HG02610 (cell line): ENCODE data around the gene FAM72D.
"Not testable (repeated sequence)": the region's sequence is repeated elsewhere in the genome, so short reads cannot be mapped to it uniquely, and the experiment has no call there.

Experiments used
- ATAC-seq: cut with Tn5 transposase; IDR thresholded peaks from one replicate; pipeline ENCODE4 v1.9.1; 2021; ENCODE audit warnings: mild to moderate bottlenecking, moderate library complexity; ENCODE audit not compliant: unreplicated experiment

The FAM72D gene

DNA sequence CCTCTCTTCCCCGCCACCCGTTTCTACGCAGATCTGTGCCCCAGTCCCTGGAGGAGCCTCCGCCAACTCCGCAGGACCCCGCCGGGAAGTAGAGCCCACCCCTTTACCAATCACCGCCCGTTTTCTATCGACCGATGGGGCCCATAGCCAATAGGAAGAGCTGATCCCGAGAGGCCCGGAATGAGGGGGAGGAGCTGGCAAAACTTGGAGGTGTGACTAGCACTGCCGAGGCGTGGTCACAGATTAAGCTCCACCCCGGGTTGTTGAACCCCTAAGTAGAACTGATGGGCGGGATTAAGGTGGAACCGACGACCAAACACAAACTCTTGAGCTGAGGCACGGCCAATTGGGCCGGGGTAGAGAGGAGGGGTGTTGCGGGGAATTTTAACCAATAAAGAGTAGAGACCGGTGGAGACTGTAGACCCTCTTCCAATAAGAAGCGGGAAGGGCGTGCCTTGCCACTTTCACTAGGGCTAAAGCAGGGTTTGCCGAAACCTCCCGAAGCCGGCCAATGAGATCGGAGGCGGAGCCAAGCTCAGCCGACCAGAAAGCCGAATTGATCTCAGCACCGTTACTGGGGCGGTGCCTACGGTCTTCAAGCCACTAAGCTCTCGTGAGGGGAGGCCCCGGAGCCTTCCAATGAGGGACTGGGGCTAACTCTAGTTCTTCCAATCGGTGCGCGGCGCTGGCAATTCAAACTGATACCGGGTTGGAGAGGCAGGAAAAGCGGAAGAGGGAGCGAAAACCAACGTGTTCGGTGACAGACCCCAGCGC, at the start of gene FAM72D, which contains the start of gene SRGAP2B:
FAM72D (plus strand) TSS at position 691 of the 774 bp plus-strand sequence. CDS start 874 bp downstream, outside the sequence.
SRGAP2B (minus strand) TSS at position 45 of the 774 bp plus-strand sequence. CDS start 2,427 bp downstream, outside the sequence.
- ATAC-seq = peak; percentile 88

- peak; percentile 44 for ATAC-seq
Measured at GRCh38 chr1:145047553-145047952, 48.2 kb upstream of the FAM72D start.

- peak; percentile 52 for ATAC-seq
Measured at GRCh38 chr1:145048181-145048856, 47.5 kb upstream of the FAM72D start.

GRCh38 chr1:145052019-145052776, 43.6 kb upstream of the FAM72D start:
- not testable (repeated sequence) for ATAC-seq

GRCh38 chr1:145053428-145053827, 42.3 kb upstream of the FAM72D start:
- ATAC-seq = not testable (repeated sequence)

- ATAC-seq = peak; percentile 99
Measured at GRCh38 chr1:145055217-145055760, 40.5 kb upstream of the FAM72D start.

- peak; percentile 48 for ATAC-seq
Measured at GRCh38 chr1:145058184-145058583, 37.6 kb upstream of the FAM72D start.

GRCh38 chr1:145063285-145063684, 32.5 kb upstream of the FAM72D start:
- not testable (repeated sequence) for ATAC-seq

GRCh38 chr1:145063941-145064648, 31.7 kb upstream of the FAM72D start:
- not testable (repeated sequence) for ATAC-seq

- ATAC-seq = not testable (repeated sequence)
Measured at GRCh38 chr1:145065194-145065826, 30.5 kb upstream of the FAM72D start.

DNA sequence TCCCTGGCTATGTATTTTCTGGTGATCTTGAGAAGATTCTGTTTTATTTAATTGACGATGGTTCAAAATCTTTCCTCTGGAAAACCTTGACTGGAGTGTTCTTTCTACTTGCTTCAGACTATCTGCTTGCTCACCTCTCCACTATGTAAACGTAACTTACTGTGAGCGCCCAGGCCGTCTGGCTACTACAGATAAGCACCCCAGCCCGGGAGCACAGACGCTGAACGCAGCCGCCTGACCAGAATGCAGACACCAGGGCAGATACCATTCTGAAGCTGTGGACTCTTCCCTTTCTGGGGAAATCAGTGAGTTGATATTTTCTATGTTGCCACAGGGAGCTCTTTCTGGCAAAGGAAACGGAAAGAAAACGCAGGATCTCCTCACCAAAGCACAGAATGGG, 29.3 kb upstream of the FAM72D start:
- ATAC-seq = not testable (repeated sequence)

DNA sequence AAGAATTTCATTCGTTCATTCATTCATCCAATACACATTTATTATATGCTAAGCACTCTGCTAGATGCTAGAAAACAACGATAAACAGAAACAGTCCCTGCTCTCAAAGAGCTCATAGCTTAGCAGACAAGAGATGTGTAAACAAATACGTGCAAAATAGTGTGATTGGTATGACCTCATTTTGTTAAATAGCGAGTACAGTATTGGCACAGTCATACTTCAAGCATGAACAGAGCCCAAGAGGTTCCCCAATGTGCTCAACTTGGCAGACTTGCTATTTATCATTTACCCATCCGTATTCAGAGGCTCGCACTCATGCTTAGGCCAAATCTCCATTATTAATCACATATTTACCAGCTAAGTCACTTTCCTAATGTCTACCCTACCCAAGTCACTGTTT, 24.2 kb upstream of the FAM72D start:
- ATAC-seq = not testable (repeated sequence)

GRCh38 chr1:145074021-145074559, 21.7 kb upstream of the FAM72D start:
- ATAC-seq = not testable (repeated sequence)

DNA sequence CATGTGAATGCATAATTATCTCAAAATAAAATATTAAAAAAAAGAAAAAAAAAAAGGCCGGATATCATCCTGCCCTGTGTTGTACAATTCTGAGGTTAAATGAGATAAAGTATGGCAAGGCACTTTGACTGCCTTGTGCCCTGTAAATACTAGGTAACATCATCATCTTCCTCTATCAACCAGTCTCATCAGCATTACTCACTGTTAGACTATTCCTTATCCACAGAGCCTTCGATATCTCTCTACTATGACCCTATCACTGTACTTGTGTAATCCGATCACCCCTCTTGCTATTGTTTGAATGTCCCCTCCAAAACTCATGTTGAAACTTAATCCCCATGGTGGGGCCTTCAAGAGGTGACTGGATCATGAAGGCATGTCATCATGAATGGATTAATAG, 18.9 kb upstream of the FAM72D start:
- not testable (repeated sequence) for ATAC-seq

GRCh38 chr1:145077872-145078786, 17.6 kb upstream of the FAM72D start:
- not testable (repeated sequence) for ATAC-seq

DNA sequence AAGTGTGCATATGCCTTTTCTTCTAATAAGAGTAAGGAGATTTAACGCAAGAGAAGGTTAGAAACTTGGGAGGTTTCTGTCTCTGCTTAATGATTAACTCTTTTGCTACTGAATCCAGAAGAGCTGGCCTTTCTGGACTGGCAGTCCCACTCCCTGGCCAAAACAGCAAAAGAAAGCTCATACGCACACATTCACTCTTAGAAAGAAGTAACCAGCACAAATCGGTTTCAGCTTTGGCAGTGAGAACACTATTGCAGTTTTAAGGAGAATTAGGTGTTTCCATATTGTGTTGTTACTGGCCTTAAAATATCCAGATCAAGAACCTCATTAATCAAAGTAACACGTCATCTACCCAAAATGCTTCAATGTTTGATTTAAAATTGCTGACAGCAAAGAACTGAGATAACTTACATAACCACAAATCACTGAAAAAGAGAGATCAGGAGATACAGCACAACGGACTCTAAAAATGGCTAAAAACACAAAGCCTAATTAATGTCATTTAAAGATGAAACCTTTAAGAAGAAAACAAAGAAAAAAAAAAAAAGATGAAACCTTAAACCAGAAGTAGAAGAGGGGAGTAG, 16.9 kb upstream of the FAM72D start:
- not testable (repeated sequence) for ATAC-seq

GRCh38 chr1:145079737-145080136, 16.0 kb upstream of the FAM72D start:
- not testable (repeated sequence) for ATAC-seq

- ATAC-seq = not testable (repeated sequence)
Measured at GRCh38 chr1:145080193-145080592, 15.6 kb upstream of the FAM72D start.
